ENCODE measurements around the gene TNNC1.

Gene TNNC1

GRCh38 chr3:52432691-52433141 is 21.1 kb downstream of the TNNC1 start:
- in situ Hi-C loops (cut with MboI; ENCODE audit: low sequenced_read_pairs): no loop called here

GRCh38 chr3:52432225-52432624 is 21.6 kb downstream of the TNNC1 start:
- in situ Hi-C loops (cut with MboI; ENCODE audit: low sequenced_read_pairs): no loop called here

GRCh38 chr3:52431459-52432223 is 22.2 kb downstream of the TNNC1 start:
- in situ Hi-C loops (cut with MboI; ENCODE audit: low sequenced_read_pairs): no loop called here

- in situ Hi-C loops (cut with MboI; ENCODE audit: low sequenced_read_pairs): no loop called here
Measured at GRCh38 chr3:52430416-52430810, 23.4 kb downstream of the TNNC1 start.

GRCh38 chr3:52429779-52430415 is 23.9 kb downstream of the TNNC1 start:
- in situ Hi-C loops (cut with MboI; ENCODE audit: low sequenced_read_pairs): no loop called here

- in situ Hi-C loops (cut with MboI; ENCODE audit: low sequenced_read_pairs): no loop called here
Measured at GRCh38 chr3:52429031-52429430, 24.8 kb downstream of the TNNC1 start.

GRCh38 chr3:52428151-52429005 is 25.5 kb downstream of the TNNC1 start:
- in situ Hi-C loops (cut with MboI; ENCODE audit: low sequenced_read_pairs): no loop called here

- in situ Hi-C loops (cut with MboI; ENCODE audit: low sequenced_read_pairs): no loop called here
Measured at GRCh38 chr3:52423173-52423572, 30.7 kb downstream of the TNNC1 start.

- in situ Hi-C loops (cut with MboI; ENCODE audit: low sequenced_read_pairs): no loop called here
Measured at GRCh38 chr3:52422669-52423068, 31.2 kb downstream of the TNNC1 start.

- in situ Hi-C loops (cut with MboI; ENCODE audit: low sequenced_read_pairs): no loop called here
Measured at GRCh38 chr3:52420388-52420787, 33.5 kb downstream of the TNNC1 start.

- in situ Hi-C loops (cut with MboI; ENCODE audit: low sequenced_read_pairs): no loop called here
Measured at GRCh38 chr3:52415800-52416199, 38.0 kb downstream of the TNNC1 start.

- in situ Hi-C loops (cut with MboI; ENCODE audit: low sequenced_read_pairs): no loop called here
Measured at GRCh38 chr3:52408466-52408865, 45.4 kb downstream of the TNNC1 start.

GRCh38 chr3:52407779-52408178 is 46.1 kb downstream of the TNNC1 start:
- in situ Hi-C loops (cut with MboI; ENCODE audit: low sequenced_read_pairs): no loop called here

GRCh38 chr3:52406791-52407510 is 46.9 kb downstream of the TNNC1 start:
- in situ Hi-C loops (cut with MboI; ENCODE audit: low sequenced_read_pairs): no loop called here

- in situ Hi-C loops (cut with MboI; ENCODE audit: low sequenced_read_pairs): no loop called here
Measured at GRCh38 chr3:52406231-52406661, 47.6 kb downstream of the TNNC1 start.

GRCh38 chr3:52405601-52406110 is 48.2 kb downstream of the TNNC1 start:
- in situ Hi-C loops (cut with MboI; ENCODE audit: low sequenced_read_pairs): no loop called here

GRCh38 chr3:52405066-52405465 is 48.8 kb downstream of the TNNC1 start:
- in situ Hi-C loops (cut with MboI; ENCODE audit: low sequenced_read_pairs): no loop called here

- in situ Hi-C loops (cut with MboI; ENCODE audit: low sequenced_read_pairs): no loop called here
Measured at GRCh38 chr3:52404391-52404790, 49.5 kb downstream of the TNNC1 start.

- in situ Hi-C loops (cut with MboI; ENCODE audit: low sequenced_read_pairs): no loop called here
Measured at GRCh38 chr3:52403955-52404354, 49.9 kb downstream of the TNNC1 start.

- in situ Hi-C loops (cut with MboI; ENCODE audit: low sequenced_read_pairs): no loop called here
Measured at GRCh38 chr3:52403271-52403841, 50.5 kb downstream of the TNNC1 start.
